ENCODE data around the gene ATP6AP2.

GRCh38 chrX:40653535-40653934 is 72.8 kb downstream of the ATP6AP2 start:
- TF ChIP-seq FOXJ3 (CRISPR knock-in tag; IDR thresholded peaks at IDR 0.05) (no peak), CTCF (IDR thresholded peaks at IDR 0.05) (no peak), CHD2 (IDR thresholded peaks at IDR 0.05; ENCODE audit: low read length, partially characterized antibody) (no peak)
